ENCODE results near the gene LSM12.

Gene LSM12

DNA sequence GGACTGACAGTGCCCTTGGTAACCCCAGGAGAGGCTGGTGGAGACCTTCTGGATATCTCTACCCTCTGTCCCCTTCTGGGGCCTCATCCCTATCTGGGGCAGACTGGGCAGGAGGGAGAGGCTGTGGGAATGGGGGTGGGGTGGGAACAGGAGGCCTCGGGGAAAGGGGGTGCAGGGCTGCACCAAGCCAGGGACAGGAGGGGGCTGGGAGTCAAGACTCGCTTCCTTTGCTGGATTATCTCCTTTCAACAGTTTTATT, 28.8 kb upstream of the LSM12 start:
- no peak for DNase-seq (ENCODE audit: low spot score)
- TF ChIP-seq, protein P1, sequence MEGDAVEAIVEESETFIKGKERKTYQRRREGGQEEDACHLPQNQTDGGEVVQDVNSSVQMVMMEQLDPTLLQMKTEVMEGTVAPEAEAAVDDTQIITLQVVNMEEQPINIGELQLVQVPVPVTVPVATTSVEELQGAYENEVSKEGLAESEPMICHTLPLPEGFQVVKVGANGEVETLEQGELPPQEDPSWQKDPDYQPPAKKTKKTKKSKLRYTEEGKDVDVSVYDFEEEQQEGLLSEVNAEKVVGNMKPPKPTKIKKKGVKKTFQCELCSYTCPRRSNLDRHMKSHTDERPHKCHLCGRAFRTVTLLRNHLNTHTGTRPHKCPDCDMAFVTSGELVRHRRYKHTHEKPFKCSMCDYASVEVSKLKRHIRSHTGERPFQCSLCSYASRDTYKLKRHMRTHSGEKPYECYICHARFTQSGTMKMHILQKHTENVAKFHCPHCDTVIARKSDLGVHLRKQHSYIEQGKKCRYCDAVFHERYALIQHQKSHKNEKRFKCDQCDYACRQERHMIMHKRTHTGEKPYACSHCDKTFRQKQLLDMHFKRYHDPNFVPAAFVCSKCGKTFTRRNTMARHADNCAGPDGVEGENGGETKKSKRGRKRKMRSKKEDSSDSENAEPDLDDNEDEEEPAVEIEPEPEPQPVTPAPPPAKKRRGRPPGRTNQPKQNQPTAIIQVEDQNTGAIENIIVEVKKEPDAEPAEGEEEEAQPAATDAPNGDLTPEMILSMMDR (IDR thresholded peaks at IDR 0.05; ENCODE audit: extremely low read depth, insufficient read depth, missing control alignments): no peak
- in situ Hi-C loops (cut with MboI; ENCODE audit: low pct_unique_long_range_greater_than_20kb, low sequenced_read_pairs, unreplicated experiment): no loop called here

GRCh38 chr17:44094701-44095387, 28.4 kb upstream of the LSM12 start:
- no peak for DNase-seq (ENCODE audit: low spot score)
- TF ChIP-seq, protein P1 (IDR thresholded peaks at IDR 0.05; ENCODE audit: extremely low read depth, insufficient read depth, missing control alignments): no peak
- in situ Hi-C loops (cut with MboI; ENCODE audit: low pct_unique_long_range_greater_than_20kb, low sequenced_read_pairs, unreplicated experiment): no loop called here

DNA sequence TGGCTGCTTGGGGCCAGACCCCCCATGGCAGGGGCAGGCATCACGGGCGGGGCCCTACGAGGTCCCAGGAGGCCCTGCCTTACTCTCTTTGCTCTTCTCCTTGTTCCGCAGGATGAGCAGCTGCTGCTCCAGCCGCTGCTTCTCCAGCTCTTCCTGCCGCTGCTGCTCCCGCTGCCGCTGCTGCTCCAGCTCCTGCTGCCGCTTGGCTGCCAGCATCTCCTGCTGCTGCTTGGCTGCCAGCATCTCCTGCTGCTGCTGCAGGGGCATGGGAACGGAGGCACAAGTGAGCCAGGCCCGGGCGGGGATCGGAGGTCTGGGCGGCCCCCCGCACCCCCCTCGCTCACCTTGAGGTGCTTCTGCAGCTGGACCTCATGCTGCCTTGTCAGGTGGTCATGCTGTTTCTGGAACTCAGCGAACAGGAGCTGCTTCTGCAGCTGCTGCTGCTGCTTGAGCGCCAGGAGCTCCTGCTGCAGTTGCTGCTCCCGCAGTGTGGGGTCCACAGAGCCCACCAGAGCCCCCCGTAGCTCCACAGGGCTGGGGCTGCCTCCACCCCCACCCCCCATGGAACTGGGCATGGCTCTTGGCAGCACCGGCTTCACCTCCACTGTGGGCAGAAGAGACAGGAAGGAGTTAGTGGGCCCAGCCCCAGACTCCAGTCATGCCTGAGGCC, 26.9 kb upstream of the LSM12 start:
- TF ChIP-seq, protein P1 (IDR thresholded peaks at IDR 0.05; ENCODE audit: extremely low read depth, insufficient read depth, missing control alignments): no peak
- in situ Hi-C loops (cut with MboI; ENCODE audit: low pct_unique_long_range_greater_than_20kb, low sequenced_read_pairs, unreplicated experiment): no loop called here
- DNase-seq (ENCODE audit: low spot score): no peak

DNA sequence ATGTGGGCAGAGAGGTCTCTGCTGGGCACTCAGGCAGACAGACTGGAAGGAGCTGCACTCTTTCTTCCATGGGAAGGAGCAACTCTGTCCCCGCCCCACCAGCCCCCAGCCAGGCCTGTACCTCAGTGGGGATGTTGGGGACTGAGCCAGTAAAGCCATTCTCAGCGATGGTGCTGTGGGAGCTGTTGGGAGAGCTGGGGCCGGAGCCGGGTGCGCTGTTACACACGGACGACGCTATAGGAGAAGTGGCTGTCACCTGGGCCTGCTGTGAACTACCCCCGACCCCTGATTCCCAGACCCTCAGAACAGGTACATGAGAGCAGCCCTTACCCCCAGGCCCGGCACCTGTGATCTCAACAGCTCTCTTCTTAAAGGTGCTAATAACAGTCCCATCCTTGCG, 25.6 kb upstream of the LSM12 start:
- in situ Hi-C loops (cut with MboI; ENCODE audit: low pct_unique_long_range_greater_than_20kb, low sequenced_read_pairs, unreplicated experiment): no loop called here
- no peak for DNase-seq (ENCODE audit: low spot score)

GRCh38 chr17:44091200-44091997, 24.9 kb upstream of the LSM12 start:
- no peak for DNase-seq (ENCODE audit: low spot score)
- TF ChIP-seq, protein P1 (IDR thresholded peaks at IDR 0.05; ENCODE audit: extremely low read depth, insufficient read depth, missing control alignments): no peak

More for the DNA sequence above, 25.6 kb upstream of the LSM12 start:
- TF ChIP-seq, protein P1 (IDR thresholded peaks at IDR 0.05; ENCODE audit: extremely low read depth, insufficient read depth, missing control alignments): no peak

DNA sequence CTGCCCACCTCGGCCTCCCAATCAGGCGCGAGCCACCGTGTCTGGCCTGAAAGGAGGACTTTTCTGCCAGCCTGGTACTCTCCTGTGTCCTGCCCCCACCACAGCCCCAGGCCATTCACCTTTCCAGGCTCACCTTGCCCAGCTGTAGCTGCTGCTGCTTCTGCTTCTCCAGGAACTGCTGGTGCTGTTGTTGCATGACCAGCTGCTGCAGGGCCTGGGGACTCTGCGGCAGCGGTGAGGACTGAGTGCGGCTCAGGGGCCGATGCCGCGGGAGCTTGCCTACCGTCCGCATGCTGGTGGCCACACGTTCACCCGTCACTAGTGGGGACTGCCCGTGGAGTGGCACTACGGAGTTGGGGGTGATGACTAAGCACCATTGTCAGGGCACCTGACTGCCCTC, 21.8 kb upstream of the LSM12 start:
- TF ChIP-seq, protein P1 (IDR thresholded peaks at IDR 0.05; ENCODE audit: extremely low read depth, insufficient read depth, missing control alignments): no peak
- in situ Hi-C loops (cut with MboI; ENCODE audit: low pct_unique_long_range_greater_than_20kb, low sequenced_read_pairs, unreplicated experiment): no loop called here
- DNase-seq (ENCODE audit: low spot score): no peak

More at GRCh38 chr17:44091200-44091997, 24.9 kb upstream of the LSM12 start:
- in situ Hi-C loops (cut with MboI; ENCODE audit: low pct_unique_long_range_greater_than_20kb, low sequenced_read_pairs, unreplicated experiment): no loop called here

Data from GM13977 (cell line).